ENCODE measurements around the gene GTF3C2.

GTF3C2 gene, protein sequence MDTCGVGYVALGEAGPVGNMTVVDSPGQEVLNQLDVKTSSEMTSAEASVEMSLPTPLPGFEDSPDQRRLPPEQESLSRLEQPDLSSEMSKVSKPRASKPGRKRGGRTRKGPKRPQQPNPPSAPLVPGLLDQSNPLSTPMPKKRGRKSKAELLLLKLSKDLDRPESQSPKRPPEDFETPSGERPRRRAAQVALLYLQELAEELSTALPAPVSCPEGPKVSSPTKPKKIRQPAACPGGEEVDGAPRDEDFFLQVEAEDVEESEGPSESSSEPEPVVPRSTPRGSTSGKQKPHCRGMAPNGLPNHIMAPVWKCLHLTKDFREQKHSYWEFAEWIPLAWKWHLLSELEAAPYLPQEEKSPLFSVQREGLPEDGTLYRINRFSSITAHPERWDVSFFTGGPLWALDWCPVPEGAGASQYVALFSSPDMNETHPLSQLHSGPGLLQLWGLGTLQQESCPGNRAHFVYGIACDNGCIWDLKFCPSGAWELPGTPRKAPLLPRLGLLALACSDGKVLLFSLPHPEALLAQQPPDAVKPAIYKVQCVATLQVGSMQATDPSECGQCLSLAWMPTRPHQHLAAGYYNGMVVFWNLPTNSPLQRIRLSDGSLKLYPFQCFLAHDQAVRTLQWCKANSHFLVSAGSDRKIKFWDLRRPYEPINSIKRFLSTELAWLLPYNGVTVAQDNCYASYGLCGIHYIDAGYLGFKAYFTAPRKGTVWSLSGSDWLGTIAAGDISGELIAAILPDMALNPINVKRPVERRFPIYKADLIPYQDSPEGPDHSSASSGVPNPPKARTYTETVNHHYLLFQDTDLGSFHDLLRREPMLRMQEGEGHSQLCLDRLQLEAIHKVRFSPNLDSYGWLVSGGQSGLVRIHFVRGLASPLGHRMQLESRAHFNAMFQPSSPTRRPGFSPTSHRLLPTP

DNA sequence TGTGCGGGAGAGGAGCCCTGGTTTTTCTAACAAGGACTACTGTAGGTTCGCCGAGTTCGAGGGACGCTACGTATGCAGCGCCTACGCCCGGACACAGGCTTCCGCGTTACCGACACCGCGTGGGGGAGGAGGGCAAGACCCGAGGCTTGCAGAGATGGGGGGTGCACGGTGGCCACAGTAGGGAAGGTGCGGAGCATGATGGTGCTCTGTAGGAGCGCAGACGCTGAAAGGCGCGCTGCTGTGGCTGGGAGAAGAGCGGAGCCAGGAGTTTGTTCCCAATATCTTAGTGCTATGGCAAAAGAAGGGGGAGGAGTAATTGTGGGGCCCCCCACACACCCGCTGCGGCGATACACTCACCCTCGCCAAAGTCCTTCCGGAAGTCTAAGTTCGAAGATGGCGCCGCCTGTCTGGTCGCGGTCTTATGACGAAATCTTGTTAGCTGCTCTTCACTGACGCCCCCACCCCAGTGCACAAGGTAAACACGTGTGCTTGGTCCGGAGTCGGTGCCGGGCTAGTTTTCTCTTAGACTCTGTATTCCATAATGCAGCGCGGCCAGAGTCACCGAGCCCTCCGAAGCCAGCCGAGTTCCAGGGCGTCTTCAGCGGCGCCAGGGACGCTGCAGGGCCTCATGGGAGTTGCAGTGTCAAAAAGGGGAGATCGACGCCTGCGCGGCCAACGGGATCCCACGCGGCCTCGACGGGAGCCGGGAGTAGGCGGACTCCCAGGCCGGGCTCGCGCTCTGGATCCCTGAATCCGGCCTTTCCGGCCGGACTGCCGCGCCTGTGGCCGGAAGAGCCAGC lies at the start of gene GTF3C2:
Gene GTF3C2 (minus strand): TSS at position 383 of the 800 bp plus-strand sequence. CDS start 13,210 bp downstream, outside the sequence.
- peak; percentile 82 to 87 for DNase-seq (ENCODE audit: low read depth in 2 of 2)

GRCh38 chr2:27400348-27401135 lies 44.0 kb upstream of the GTF3C2 start:
- no peak for DNase-seq (ENCODE audit: low read depth in 2 of 2)

DNA sequence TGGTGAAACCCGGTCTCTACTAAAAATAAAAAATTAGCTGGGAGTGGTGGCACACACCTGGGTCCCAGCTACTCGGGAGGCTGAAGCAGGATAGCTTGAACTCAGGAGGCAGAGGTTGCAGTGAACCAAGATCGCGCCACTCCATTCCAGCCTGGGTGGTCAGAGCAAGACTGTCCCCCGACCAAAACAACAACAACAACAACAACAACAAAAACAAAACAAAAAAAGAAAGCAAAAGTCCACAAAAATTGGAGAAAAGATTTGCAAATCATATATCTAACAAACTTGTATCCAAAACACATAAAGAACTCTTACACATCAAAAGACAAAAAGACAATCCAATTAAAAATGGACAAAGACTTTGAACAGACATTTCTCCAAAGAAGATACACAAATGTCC lies 42.4 kb upstream of the GTF3C2 start:
- DNase-seq (ENCODE audit: low read depth in 2 of 2): no peak

DNA sequence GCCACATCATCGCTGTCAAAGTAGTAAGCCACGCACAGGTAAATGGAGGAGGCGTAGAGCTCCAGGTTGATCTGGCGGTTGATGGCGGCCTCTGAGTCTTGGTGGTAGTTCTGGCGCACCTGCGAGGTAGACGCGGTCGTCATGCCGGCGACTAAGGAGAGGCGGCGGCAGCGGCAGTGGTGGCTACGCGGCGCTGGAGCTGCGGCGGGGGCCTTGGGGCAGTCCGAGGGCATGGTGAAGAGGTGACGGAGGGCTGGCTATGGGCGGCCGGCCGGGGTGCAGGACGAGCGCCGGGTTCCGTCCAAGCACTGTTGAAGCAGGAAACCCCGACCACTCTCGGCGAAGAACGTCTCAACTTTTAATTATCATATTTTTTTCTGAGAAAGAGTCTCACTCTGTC lies 36.7 kb upstream of the GTF3C2 start:
- no peak for DNase-seq (ENCODE audit: low read depth in 2 of 2)

- no peak for DNase-seq (ENCODE audit: low read depth in 2 of 2)
Observed at GRCh38 chr2:27390822-27391679, 34.5 kb upstream of the GTF3C2 start.

- no peak for DNase-seq (ENCODE audit: low read depth in 2 of 2)
Observed at GRCh38 chr2:27381577-27382181, 25.1 kb upstream of the GTF3C2 start.

GRCh38 chr2:27380626-27381545 lies 24.3 kb upstream of the GTF3C2 start, which contains the start of gene ZNF513:
Gene ZNF513 (minus strand): TSS chr2:27380734. CDS start chr2:27380526, 208 bp downstream.
- DNase-seq (ENCODE audit: low read depth in 2 of 2): peak; percentile 72 to 74

DNA sequence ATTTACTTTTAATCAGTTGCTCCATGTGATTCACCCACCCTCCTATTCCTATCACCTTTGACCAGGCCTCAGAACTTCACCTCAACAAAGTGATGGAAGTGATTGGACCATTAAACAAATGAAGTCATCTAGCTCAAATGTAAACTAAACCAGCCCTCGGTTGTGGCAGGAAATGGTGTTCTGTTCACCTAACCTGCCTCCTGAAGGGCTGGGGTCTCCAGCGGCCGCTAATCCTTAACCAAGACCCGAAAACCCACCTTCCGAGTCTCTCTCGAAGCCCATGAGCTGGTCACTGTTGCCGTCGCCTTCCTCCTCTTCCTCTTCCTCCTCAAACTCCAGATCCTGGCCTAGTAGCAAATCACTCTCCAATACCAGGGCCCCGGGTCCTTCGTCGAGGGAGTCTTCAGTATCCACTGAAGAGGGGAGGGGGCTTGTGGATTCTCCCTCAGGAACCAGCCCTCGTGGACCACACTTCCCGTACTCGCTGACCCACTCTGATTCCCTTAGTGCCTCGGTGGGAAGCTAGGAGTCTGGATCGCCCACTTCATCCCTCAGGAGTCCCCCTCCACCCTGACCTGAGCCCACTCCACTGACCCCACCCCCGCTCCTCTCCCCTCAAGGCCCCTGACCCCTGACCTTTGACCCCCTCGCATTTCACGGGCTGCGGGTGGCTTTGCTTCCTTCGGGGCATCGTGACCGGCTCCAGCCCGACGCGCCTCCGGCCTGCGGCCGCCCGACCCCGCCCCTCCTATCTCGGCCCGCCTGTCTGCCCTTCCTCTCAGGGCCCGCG lies 23.5 kb upstream of the GTF3C2 start:
- DNase-seq (ENCODE audit: low read depth in 2 of 2): no peak

DNA sequence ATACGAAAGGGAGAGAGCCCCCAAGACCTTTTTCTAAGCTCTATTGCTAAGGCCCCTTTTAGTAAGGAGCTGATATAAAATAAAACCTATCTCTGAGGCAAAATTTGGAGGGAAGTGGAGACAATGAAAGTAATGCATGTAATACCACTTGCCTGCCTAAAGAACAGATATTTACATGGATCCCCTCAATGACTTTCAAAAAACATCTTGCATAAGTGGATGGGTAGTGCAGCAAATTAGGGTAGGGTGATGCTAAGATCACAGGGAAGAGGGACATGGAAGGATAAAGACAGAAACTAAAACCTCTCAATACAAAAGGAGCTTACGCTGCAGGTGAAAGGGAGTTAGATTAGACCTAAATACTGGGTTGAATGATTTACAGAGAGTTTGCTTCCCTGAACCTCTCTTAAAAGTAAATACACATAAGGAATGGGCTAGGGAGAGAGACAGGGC lies 22.8 kb upstream of the GTF3C2 start:
- no peak for DNase-seq (ENCODE audit: low read depth in 2 of 2)

DNA sequence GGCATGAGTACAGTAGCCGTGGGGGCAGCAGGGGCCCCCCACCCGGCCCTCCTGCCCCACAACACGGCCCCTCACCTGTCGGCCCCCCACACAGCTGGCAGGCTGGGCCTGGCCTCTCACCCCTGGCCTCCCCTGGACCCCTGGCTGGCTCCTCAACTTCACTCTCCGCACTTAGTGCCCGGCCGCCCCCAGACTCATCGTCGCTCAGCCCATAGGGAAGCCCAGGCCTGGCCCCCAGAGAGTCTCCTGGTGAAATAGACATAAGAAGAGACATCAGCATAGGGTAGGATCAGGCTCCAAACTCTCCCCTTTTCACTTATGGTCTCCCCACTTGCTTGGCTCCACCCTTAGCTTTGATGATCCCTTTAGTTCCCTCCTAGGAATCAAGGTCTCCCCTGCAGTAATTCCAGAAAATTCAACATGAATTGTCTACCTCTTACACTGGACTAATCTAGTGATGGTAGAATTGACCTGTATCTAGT lies 22.3 kb upstream of the GTF3C2 start:
- no peak for DNase-seq (ENCODE audit: low read depth in 2 of 2)

DNA sequence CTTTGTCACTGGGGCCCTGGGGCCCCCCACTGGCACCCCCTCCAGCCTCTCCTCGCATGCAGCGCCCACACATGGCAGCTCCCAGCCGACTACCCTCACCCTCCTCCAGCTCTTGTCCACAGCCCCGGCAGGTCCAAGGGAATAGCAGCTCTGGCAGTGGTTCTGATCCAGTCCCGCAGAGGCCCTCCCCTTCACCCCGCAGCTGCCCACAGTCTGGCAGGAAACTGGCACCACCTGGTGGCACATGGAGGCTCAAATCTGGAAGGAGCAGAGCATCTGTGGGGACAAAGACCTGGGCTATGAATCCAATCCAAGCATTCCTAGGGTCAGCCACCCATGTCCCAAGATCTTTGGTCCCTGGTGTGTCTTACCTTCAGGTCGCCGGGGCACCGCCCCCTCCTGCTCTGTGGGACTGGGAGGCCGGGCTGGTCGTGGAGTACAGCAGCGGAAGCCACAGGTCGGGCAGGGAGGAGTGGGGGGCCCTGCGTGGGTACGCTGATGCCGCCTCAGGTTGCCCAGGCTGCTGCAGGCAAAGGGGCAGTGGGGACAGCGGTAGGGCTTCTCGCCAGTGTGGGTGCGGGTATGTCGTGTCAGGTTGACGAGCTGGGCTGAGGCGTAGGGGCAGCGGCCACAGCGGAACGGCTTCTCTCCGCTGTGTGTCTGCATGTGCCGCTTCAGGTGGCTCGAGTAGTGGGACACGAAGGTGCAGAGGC lies 21.7 kb upstream of the GTF3C2 start:
- no peak for DNase-seq (ENCODE audit: low read depth in 2 of 2)

DNA sequence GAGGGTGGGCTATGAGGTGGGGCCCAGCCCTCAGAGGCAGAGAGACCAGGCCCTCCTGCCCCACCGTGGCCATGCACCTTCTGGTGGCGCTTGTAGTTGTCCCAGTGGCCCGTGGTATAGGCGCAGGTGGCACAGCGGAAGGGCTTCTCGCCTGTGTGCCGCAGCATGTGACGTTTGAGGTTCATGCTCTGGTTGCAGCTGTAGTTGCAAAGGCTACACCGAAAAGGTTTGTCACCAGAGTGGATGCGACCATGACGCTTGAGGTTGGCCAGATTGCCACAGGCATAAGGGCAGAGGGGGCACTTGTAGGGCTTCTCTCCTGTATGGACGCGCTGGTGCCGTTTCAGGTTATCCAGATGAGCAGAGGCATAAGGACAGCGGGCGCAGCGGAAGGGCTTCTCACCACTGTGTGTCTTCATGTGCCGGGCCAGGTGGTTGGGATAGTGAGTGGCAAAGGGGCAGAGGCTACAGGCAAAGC lies 21.1 kb upstream of the GTF3C2 start:
- no peak for DNase-seq (ENCODE audit: low read depth in 2 of 2)

DNA sequence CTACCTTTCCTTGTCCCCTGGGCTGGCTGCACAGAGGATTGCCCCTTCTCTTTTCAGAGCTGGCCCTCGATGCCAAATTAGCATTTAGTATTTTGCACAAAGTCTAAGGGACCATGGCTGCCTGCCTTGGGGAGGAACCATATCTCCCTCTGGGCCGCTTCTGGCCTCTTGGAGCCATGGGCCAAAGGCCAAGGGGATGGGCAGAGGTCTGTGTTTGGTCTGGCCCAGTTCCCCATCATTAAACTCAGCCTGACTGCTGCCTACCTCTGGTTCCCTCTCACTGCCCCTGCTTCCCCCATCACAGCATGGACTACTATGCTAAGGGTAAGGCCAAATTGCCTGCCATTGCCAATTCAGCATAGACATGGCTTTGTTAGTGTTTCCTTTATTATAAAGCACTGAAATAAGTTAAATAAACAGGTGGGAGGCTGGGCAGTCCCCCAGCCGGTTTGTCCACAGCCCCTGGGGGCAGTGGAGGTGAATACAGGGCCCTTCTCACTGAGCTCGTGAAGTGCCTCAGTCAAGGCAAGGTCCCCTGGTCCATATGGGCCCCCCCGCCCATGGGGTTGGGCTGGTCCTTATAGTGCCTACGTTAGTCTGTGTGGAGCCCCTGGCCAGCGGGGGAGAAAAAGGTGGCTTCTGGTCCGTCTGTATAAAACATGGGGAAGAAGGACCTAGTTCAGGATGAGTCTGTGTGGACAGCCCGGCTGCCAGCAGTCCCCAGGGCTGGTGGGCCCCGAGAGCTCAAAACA lies 20.5 kb upstream of the GTF3C2 start:
- DNase-seq (ENCODE audit: low read depth in 2 of 2): no peak

GRCh38 chr2:27376151-27376865 lies 19.7 kb upstream of the GTF3C2 start:
- no peak for DNase-seq (ENCODE audit: low read depth in 2 of 2)

GRCh38 chr2:27375513-27376099 lies 19.0 kb upstream of the GTF3C2 start:
- no peak for DNase-seq (ENCODE audit: low read depth in 2 of 2)

Measured in stimulated activated CD8-positive, alpha-beta memory T cell treated with anti-CD3 and anti-CD28 coated beads, Interleukin-7, amount 100 ng/mL, for 1 hour (primary cell).